Astrocyte of the cerebellum (primary cell): ENCODE data around the gene GNB5.

Source experiments
- DNase-seq: peaks from one replicate; pipeline ENCODE4 v3.0.0-alpha.2; 2011; ENCODE audit warnings: low read depth
- H3K4me3 ChIP-seq: 2 replicates; pipeline ENCODE4 v1.5.1; 2011; ENCODE audit warnings: mild to moderate bottlenecking, low read depth, low read length, moderate library complexity
- in situ Hi-C: cut with HindIII; loops from 2 replicates; pipeline ENCODE4 v1.10.0; 2017; ENCODE audit warnings: low sequenced_read_pairs
- TF ChIP-seq, protein P1 (sequence below): IDR thresholded peaks from 2 replicates; pipeline ENCODE4 v1.5.1; 2012; ENCODE audit warnings: low read length, low read depth, moderate library complexity, mild to moderate bottlenecking; ENCODE audit errors: missing control alignments

Gene GNB5

DNA sequence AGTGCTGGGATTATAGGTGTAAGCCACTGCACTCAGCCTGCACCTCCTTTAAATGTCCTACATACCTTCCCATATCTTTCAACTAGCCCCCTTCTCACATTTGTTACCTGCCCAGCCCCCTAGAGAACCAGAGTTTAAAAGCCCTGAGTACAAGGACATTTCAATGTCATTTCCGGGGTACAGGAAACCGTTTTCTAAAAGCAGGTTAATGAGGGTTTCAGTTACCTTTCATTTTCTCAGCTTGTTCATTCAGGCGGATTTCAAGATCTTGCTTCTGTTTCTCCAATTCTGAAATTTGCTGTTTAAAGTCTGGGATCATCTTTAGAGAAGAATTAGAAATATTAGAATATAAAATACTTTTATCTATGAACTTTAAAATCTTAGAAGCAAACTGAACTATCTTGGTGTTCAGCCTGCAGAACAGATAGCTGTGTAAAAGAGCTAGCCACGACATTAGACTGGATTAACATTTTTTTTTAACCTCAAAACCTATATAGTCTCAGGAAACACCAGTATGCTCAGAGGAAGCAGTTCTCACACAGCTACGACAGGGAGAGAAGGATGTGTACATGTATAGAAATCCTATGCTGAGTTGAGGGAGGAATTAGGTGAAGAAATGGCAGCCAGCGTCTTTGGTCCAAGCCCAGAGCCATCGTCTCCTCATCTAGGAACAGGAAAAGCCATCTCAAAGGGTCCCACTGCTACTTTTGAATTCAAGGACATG is 29.9 kb upstream of the GNB5 start:
- DNase-seq, result no peak
- in situ Hi-C loops, result no loop called here
- no peak overlapping the region for H3K4me3 ChIP-seq

DNA sequence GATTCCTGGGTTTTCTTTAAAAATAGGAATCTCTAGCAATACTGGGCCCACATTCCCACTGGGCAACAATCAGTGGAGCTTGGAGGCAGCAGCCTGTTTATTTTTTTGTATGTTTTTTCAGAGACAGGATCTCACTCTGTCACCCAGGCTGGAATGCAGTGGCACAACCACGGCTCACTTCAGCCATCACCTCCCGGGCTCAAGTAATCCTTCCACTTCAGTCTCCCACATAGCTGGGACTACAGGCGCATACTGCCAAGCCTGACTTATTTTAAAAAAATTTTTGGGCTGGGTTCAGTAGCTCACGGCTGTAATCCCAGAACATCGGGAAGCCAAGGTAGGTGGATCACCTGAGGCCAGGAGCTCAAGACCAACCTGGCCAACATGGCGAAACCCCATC is 29.1 kb upstream of the GNB5 start:
- no peak overlapping the region for H3K4me3 ChIP-seq
- no peak for DNase-seq
- in situ Hi-C loops, result no loop called here
- TF ChIP-seq, protein P1, sequence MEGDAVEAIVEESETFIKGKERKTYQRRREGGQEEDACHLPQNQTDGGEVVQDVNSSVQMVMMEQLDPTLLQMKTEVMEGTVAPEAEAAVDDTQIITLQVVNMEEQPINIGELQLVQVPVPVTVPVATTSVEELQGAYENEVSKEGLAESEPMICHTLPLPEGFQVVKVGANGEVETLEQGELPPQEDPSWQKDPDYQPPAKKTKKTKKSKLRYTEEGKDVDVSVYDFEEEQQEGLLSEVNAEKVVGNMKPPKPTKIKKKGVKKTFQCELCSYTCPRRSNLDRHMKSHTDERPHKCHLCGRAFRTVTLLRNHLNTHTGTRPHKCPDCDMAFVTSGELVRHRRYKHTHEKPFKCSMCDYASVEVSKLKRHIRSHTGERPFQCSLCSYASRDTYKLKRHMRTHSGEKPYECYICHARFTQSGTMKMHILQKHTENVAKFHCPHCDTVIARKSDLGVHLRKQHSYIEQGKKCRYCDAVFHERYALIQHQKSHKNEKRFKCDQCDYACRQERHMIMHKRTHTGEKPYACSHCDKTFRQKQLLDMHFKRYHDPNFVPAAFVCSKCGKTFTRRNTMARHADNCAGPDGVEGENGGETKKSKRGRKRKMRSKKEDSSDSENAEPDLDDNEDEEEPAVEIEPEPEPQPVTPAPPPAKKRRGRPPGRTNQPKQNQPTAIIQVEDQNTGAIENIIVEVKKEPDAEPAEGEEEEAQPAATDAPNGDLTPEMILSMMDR, result no peak

More for the DNA sequence above, 29.9 kb upstream of the GNB5 start:
- TF ChIP-seq, protein P1, result no peak

DNA sequence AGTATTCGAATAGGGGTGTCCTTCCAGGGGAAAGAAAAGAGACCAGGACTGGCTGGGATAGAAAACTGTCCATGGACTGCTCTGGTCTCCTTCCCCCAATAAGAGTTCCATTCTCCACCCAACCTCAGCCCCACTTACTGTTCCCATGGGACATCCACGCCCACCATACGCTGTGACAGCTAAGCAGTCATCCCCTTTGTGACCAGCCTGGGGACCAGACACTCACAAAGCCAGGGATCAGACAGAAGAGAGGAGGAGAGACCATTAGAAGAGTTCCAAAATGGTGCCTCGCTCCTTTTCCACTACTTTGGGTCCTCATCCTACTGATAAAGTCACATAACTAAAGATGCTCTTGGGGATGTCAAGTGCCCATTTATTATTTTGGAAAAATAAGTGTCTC is 27.6 kb upstream of the GNB5 start:
- DNase-seq, result no peak
- no peak overlapping the region for H3K4me3 ChIP-seq
- in situ Hi-C loops, result no loop called here
- TF ChIP-seq, protein P1, result no peak

DNA sequence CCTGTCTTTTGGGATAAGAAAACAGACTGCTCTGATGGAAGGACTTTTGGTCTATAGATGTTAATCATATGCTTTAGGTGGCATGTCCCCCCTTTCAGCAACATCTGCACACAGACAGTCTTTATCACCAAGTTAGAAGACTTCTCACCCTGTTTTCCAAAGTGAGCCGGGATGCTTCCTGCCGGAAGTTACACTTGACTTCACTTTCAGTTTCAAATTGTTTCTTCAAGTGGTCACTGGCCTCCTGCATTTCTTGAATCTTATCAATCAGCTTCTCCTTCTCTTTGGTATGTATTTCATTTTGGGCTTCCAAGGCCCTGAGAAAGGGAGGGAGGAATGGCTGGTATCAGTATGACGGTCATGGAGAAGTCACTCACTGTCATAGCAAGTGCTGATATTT is 27.2 kb upstream of the GNB5 start:
- DNase-seq, result no peak
- H3K4me3 ChIP-seq, result no peak overlapping the region
- in situ Hi-C loops, result no loop called here
- TF ChIP-seq, protein P1, result no peak

DNA sequence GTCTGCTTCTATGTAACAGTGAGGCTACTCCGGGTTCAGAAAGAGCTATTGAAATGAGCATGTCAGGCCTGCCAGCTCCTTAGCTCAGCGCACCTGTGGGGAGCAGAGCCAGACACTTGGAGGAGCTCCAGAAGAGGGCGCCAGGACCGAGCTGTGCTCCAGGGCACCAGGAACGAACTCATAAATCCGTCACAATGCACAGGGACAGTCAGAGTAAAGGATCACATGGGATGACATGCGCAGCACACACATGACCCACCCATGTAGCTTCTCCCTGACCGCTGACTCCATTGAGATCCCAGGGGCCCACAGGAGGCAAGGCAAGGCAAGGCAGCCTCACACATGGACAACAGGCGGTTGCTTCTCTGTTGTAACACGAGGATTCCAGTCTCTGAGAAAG is 26.0 kb upstream of the GNB5 start:
- no peak overlapping the region for H3K4me3 ChIP-seq
- no peak for DNase-seq
- TF ChIP-seq, protein P1, result no peak
- in situ Hi-C loops, result no loop called here

DNA sequence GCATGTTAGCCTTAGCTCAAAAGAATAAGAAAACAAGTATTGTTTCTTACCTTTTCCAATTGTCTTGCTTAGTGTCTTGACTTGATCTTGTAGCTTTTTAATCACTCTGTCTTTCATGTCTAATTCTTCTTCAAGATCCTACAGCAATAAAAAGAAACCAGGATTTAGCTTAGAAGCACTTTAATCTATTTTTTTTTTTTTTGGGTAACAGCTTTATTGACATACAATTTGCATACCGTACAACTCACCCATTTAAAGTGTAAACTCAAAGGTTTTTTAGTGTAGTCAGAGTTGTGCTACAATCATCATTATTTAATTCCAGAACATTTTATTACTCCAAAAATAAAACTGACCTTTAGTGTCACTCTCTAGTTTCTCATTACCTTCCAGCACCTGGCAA is 23.4 kb upstream of the GNB5 start:
- in situ Hi-C loops, result no loop called here
- H3K4me3 ChIP-seq, result no peak overlapping the region
- DNase-seq, result no peak
- TF ChIP-seq, protein P1, result no peak
